IMR-90 (cell line): ENCODE data around the gene GH1. TPM values are rescaled to one million over a fixed set of nuclear protein-coding genes. Genes with fewer than 3 reads are reported as not detected.

Experiments
- ATAC-seq: fragments of 200-7000 bp; cut with Tn5 transposase; 2 replicates; pipeline ENCODE4 v1.9.1; 2020; ENCODE audit warnings: low read depth, mild to moderate bottlenecking, moderate library complexity
- BruUV-seq: library from RNA; stranded (reverse); fragments of 400-500 nt; replicated peaks from 2 replicates; lab custom pipeline; 2021; lab: Mats Ljungman, UMichigan
- CTCF ChIA-PET: fragments of 300-600 bp; formaldehyde crosslinking; extraction: SDS; loops from one replicate; lab custom pipeline; 2021; ENCODE audit warnings: antibody characterized with exemption; lab: Yijun Ruan, JAX
- POLR2A ChIA-PET: fragments of 300-600 bp; sonication (Branson Sonifier 250); formaldehyde crosslinking; loops from one replicate; lab custom pipeline; 2022; ENCODE audit warnings: antibody characterized with exemption; ENCODE audit not compliant: unreplicated experiment; lab: Charles Lee
- DNase-seq: peaks from one replicate; pipeline ENCODE4 v3.0.0; 2013
- H2AFZ ChIP-seq: replicated peaks from 2 replicates; pipeline ENCODE3; 2013; ENCODE audit warnings: low read length, mild to moderate bottlenecking; ENCODE audit not compliant: poor library complexity
- H2AK5ac ChIP-seq: 2 replicates; pipeline ENCODE4 v1.6.1; 2013; ENCODE audit warnings: low read depth, low read length, inconsistent platforms
- H2AK9ac ChIP-seq: replicated peaks from 2 replicates; pipeline ENCODE3; 2013; ENCODE audit warnings: mild to moderate bottlenecking, low read depth, low read length, moderate library complexity; ENCODE audit not compliant: poor library complexity
- H2BK120ac ChIP-seq: 2 replicates; pipeline ENCODE4 v1.6.1; 2013; ENCODE audit warnings: low read depth, low read length, inconsistent platforms
- H2BK15ac ChIP-seq: 3 replicates; pipeline ENCODE4 v1.6.1; 2013; ENCODE audit warnings: low read depth, low read length, inconsistent platforms
- H2BK20ac ChIP-seq: 2 replicates; pipeline ENCODE4 v1.6.1; 2013; ENCODE audit warnings: low read depth, mild to moderate bottlenecking, inconsistent platforms, low read length, moderate library complexity
- H2BK5ac ChIP-seq: 2 replicates; pipeline ENCODE4 v1.6.1; 2013; ENCODE audit warnings: mild to moderate bottlenecking, low read depth, low read length, inconsistent platforms; ENCODE audit not compliant: poor library complexity, severe bottlenecking
- H3K14ac ChIP-seq: replicated peaks from 2 replicates; pipeline ENCODE4 v1.6.1; 2013; ENCODE audit warnings: low read depth, low read length, inconsistent platforms
- H3K18ac ChIP-seq: 2 replicates; pipeline ENCODE4 v1.6.1; 2013; ENCODE audit warnings: low read depth, low read length, control low read depth
- H3K23ac ChIP-seq: 2 replicates; pipeline ENCODE4 v1.6.1; 2013; ENCODE audit warnings: low read depth, low read length, inconsistent platforms
- H3K27ac ChIP-seq: 2 replicates; pipeline ENCODE4 v1.5.1; 2013; ENCODE audit warnings: mild to moderate bottlenecking, control low read depth, low read length; ENCODE audit not compliant: insufficient read depth
- H3K27me3 ChIP-seq: 2 replicates; pipeline ENCODE4 v1.6.1; 2013; ENCODE audit warnings: low read length; ENCODE audit not compliant: control insufficient read depth, insufficient read depth
- H3K36me3 ChIP-seq: 2 replicates; pipeline ENCODE4 v1.6.1; 2013; ENCODE audit warnings: low read length, mixed read lengths; ENCODE audit not compliant: control insufficient read depth, insufficient read depth
- H3K4ac ChIP-seq: 2 replicates; pipeline ENCODE4 v1.6.1; 2013; ENCODE audit warnings: low read depth, low read length, inconsistent platforms
- H3K4me1 ChIP-seq: 2 replicates; pipeline ENCODE4 v1.6.1; 2013; ENCODE audit warnings: low read length, mixed read lengths; ENCODE audit not compliant: control insufficient read depth, insufficient read depth
- H3K4me2 ChIP-seq: 2 replicates; pipeline ENCODE4 v1.6.1; 2013; ENCODE audit warnings: low read depth, mild to moderate bottlenecking, control low read depth, low read length, moderate library complexity
- H3K4me3 ChIP-seq: 2 replicates; pipeline ENCODE4 v1.5.1; 2013; ENCODE audit warnings: low read depth, mild to moderate bottlenecking, control low read depth, low read length, moderate library complexity; ENCODE audit not compliant: insufficient read depth
- H3K56ac ChIP-seq: 2 replicates; pipeline ENCODE4 v1.6.1; 2013; ENCODE audit warnings: low read length, inconsistent platforms; ENCODE audit not compliant: insufficient read depth; ENCODE audit errors: extremely low read depth
- H3K79me1 ChIP-seq, 2 experiments: 2 replicates each; pipeline ENCODE4 v1.6.1; 2013; ENCODE audit warnings: low read length in 2 of 2, inconsistent platforms in 1 of 2, low read depth in 1 of 2
- H3K9ac ChIP-seq: 2 replicates; pipeline ENCODE4 v1.6.1; 2013; ENCODE audit warnings: low read depth, low read length, control low read depth
- H3K9me1 ChIP-seq: 2 replicates; pipeline ENCODE4 v1.6.1; 2013; ENCODE audit warnings: low read length, inconsistent platforms; ENCODE audit not compliant: insufficient read depth
- H3K9me3 ChIP-seq: 2 replicates; pipeline ENCODE4 v1.6.1; 2013; ENCODE audit warnings: low read length; ENCODE audit not compliant: control insufficient read depth, insufficient read depth
- H4K20me1 ChIP-seq: 2 replicates; pipeline ENCODE4 v1.6.1; 2013; ENCODE audit warnings: low read length, inconsistent platforms; ENCODE audit not compliant: insufficient read depth
- H4K5ac ChIP-seq: 2 replicates; pipeline ENCODE4 v1.6.1; 2013; ENCODE audit warnings: mild to moderate bottlenecking, low read depth, low read length, control low read depth
- H4K8ac ChIP-seq, 2 experiments: 2 replicates each; pipeline ENCODE4 v1.6.1; 2013; ENCODE audit warnings: low read depth in 2 of 2, low read length in 2 of 2, control low read depth in 1 of 2, inconsistent platforms in 1 of 2
- H4K91ac ChIP-seq: 2 replicates; pipeline ENCODE4 v1.6.1; 2013; ENCODE audit warnings: low read depth, low read length, inconsistent platforms; ENCODE audit not compliant: insufficient read depth
- BHLHE40 ChIP-seq: fragments of 150-350 bp; IDR thresholded peaks from 2 replicates; pipeline ENCODE4 v1.6.1; 2016; ENCODE audit warnings: mild to moderate bottlenecking, low read depth, low read length
- CEBPB ChIP-seq: IDR thresholded peaks from 2 replicates; pipeline ENCODE4 v1.6.1; 2012; ENCODE audit warnings: low read depth, low read length, improper control_type of control experiment
- CHD1 ChIP-seq: IDR thresholded peaks from 2 replicates; pipeline ENCODE4 v1.6.1; 2012; ENCODE audit warnings: low read depth, low read length, improper control_type of control experiment
- CTCF ChIP-seq: conservative IDR thresholded peaks from 2 replicates; pipeline ENCODE4 v1.5.1; 2012; ENCODE audit warnings: mild to moderate bottlenecking, low read depth, low read length, improper control_type of control experiment
- ELK1 ChIP-seq: fragments of 150-350 bp; IDR thresholded peaks from 2 replicates; pipeline ENCODE4 v1.6.1; 2016; ENCODE audit warnings: low read depth, mild to moderate bottlenecking, low read length, moderate library complexity, borderline replicate concordance
- FOS ChIP-seq: fragments of 150-350 bp; IDR thresholded peaks from 2 replicates; pipeline ENCODE4 v1.6.1; 2016; ENCODE audit warnings: low read depth, low read length
- MAFK ChIP-seq: IDR thresholded peaks from 2 replicates; pipeline ENCODE4 v1.6.1; 2012; ENCODE audit warnings: low read depth, low read length, improper control_type of control experiment
- MAZ ChIP-seq: IDR thresholded peaks from 2 replicates; pipeline ENCODE4 v1.6.1; 2012; ENCODE audit warnings: low read depth, mild to moderate bottlenecking, low read length, improper control_type of control experiment, moderate library complexity, borderline replicate concordance
- MXI1 ChIP-seq: IDR thresholded peaks from 2 replicates; pipeline ENCODE4 v1.6.1; 2012; ENCODE audit warnings: low read depth, mild to moderate bottlenecking, low read length, moderate library complexity, borderline replicate concordance
- NFE2L2 ChIP-seq: fragments of 150-350 bp; IDR thresholded peaks from 2 replicates; pipeline ENCODE4 v1.6.1; 2016; ENCODE audit warnings: low read depth, mild to moderate bottlenecking, low read length
- POLR2A ChIP-seq: IDR thresholded peaks from 2 replicates; pipeline ENCODE4 v1.6.1; 2012; ENCODE audit warnings: mild to moderate bottlenecking, low read depth, low read length
- RAD21 ChIP-seq: IDR thresholded peaks from 2 replicates; pipeline ENCODE4 v1.6.1; 2012; ENCODE audit warnings: low read length, improper control_type of control experiment
- RCOR1 ChIP-seq: IDR thresholded peaks from 2 replicates; pipeline ENCODE4 v1.6.1; 2012; ENCODE audit warnings: mild to moderate bottlenecking, low read length, improper control_type of control experiment; ENCODE audit not compliant: insufficient replicate concordance
- RFX5 ChIP-seq: IDR thresholded peaks from 2 replicates; pipeline ENCODE4 v1.8.0; 2012; ENCODE audit warnings: low read depth, mild to moderate bottlenecking, low read length, moderate library complexity
- SMC3 ChIP-seq: fragments of 150-350 bp; IDR thresholded peaks from 2 replicates; pipeline ENCODE4 v1.6.1; 2016; ENCODE audit warnings: low read depth, mild to moderate bottlenecking, antibody characterized with exemption, low read length, moderate library complexity
- USF2 ChIP-seq: fragments of 150-350 bp; IDR thresholded peaks from 2 replicates; pipeline ENCODE4 v1.6.1; 2017; ENCODE audit warnings: mild to moderate bottlenecking, antibody characterized with exemption, low read length, low read depth
- WGBS, 2 experiments: methylation state at CpG; one replicate each; pipeline versions ENCODE4 v1.1.5 to v1.1.7; 2013; ENCODE audit warnings: missing lambda C conversion rate in 2 of 2; ENCODE audit not compliant: insufficient read length in 1 of 2; ENCODE audit errors: extremely low coverage in 2 of 2; 5-methylcytosine and 5-hydroxymethylcytosine counted together
- dilution Hi-C: fragments of 300-500 bp; cut with HindIII; formaldehyde crosslinking; loops from one replicate; pipeline ENCODE4 v1.14.3; 2018; ENCODE audit warnings: low sequenced_read_pairs; ENCODE audit not compliant: unreplicated experiment
- in situ Hi-C: fragments of 300-500 bp; cut with MboI; formaldehyde crosslinking; loops from 3 replicates; pipeline ENCODE4 v1.14.3; 2019; ENCODE audit warnings: low sequenced_read_pairs, inconsistent platforms, mixed read lengths
- intact Hi-C: fragments of 100-400 bp; cut with micrococcal nuclease; formaldehyde crosslinking; loops from 2 replicates; pipeline ENCODE4 v1.10.0; 2022
- polyA plus RNA-seq, 3 experiments: library from polyadenylated mRNA; depleted of rRNA; stranded (reverse); fragments of >200 nt; gene quantifications; 2 replicates each; pipeline ENCODE4 v1.2.3, GENCODE V29; 2012; ENCODE audit warnings: low replicate concordance in 1 of 3
- total RNA-seq: library from RNA; depleted of rRNA; stranded (reverse); fragments of >200 nt; gene quantifications from 2 replicates; pipeline ENCODE4 v1.2.3, GENCODE V29; 2012

GH1 gene
- total and polyA plus RNA-seq, 2 of the 4 experiments (the other 2 are of a cell fraction): not detected

GRCh38 chr17:63928966-63929695 lies 10.5 kb upstream of the GH1 start:
- Histone ChIP-seq H3K9ac (no peak overlapping the region), H3K27me3 (peaks cover 27% of the 10 kb centered on the region), H2BK120ac (no peak overlapping the region), H4K91ac (no peak overlapping the region), H2AK5ac (no peak overlapping the region), H3K4me2 (no peak overlapping the region), H3K9me3 (no peaks in the 10 kb centered on the region), H3K4me1 (no peaks in the 10 kb centered on the region), H2AK9ac (no peak overlapping the region), H2BK15ac (no peak overlapping the region), H4K5ac (no peak overlapping the region), H3K56ac (no peak overlapping the region), H4K8ac (no peak overlapping the region), H2AFZ (no peak overlapping the region), H2BK5ac (no peak overlapping the region), H3K9me1 (no peaks in the 10 kb centered on the region), H3K23ac (no peak overlapping the region), H3K14ac (no peak overlapping the region), H3K18ac (no peak overlapping the region), H4K20me1 (no peaks in the 10 kb centered on the region), H3K79me1 (no peaks in the 10 kb centered on the region), H3K4ac (no peak overlapping the region), H3K27ac (no peak overlapping the region), H3K4me3 (no peak overlapping the region), H3K36me3 (no peaks in the 10 kb centered on the region), H2BK20ac (no peak overlapping the region)
- no TSS peak for BruUV-seq
- TF ChIP-seq FOS: no peak
- no peak for TF ChIP-seq CTCF
- TF ChIP-seq SMC3: no peak
- TF ChIP-seq MAZ: no peak
- TF ChIP-seq ELK1: no peak
- no peak for TF ChIP-seq BHLHE40
- TF ChIP-seq CHD1: no peak
- TF ChIP-seq MAFK: no peak
- TF ChIP-seq MXI1: no peak
- TF ChIP-seq RFX5: no peak
- no peak for TF ChIP-seq POLR2A
- no peak for TF ChIP-seq USF2
- TF ChIP-seq RCOR1: no peak
- no peak for TF ChIP-seq CEBPB
- no peak for TF ChIP-seq RAD21
- no peak for TF ChIP-seq NFE2L2
- POLR2A ChIA-PET: no interaction called here
- intact Hi-C loops (no loop called here), dilution Hi-C loops (no loop called here), in situ Hi-C loops (no loop called here)
- 78% methylated on average over 4 of the region's 10 CpGs; no CpG with 5 or more reads in 1 of the 2 experiments for WGBS, 2 experiments
- ATAC-seq (no peak), DNase-seq (no peak)
- CTCF ChIA-PET: interaction anchor here (1.1 to 1.4 kb wide), 2 partner anchors 10 to 18 kb away, joined by 4 to 5 read pairs; no protein-coding TSS in a partner anchor
